H9 (cell line): ENCODE data around the gene MRI1. TPM values are rescaled to one million over a fixed set of nuclear protein-coding genes. Genes with fewer than 3 reads are reported as not detected.

Experiments
- DNase-seq: peaks from one replicate; pipeline ENCODE4 v3.0.0-alpha.2; 2017
- H2AFZ ChIP-seq: one replicate; pipeline ENCODE4 v1.6.1; 2013; ENCODE audit warnings: mild to moderate bottlenecking, low read length, control low read depth, moderate library complexity
- H2AK5ac ChIP-seq: 2 replicates; pipeline ENCODE4 v1.6.1; 2013; ENCODE audit warnings: low read length, control low read depth, mixed read lengths; ENCODE audit not compliant: insufficient read length
- H2BK120ac ChIP-seq: one replicate; pipeline ENCODE4 v1.6.1; 2013; ENCODE audit warnings: low read depth, mild to moderate bottlenecking, low read length, control low read depth, inconsistent platforms; ENCODE audit not compliant: poor library complexity, severe bottlenecking
- H2BK12ac ChIP-seq: 2 replicates; pipeline ENCODE4 v1.6.1; 2013; ENCODE audit warnings: low read length, control low read depth, mixed read lengths, low read depth; ENCODE audit not compliant: insufficient read length
- H2BK15ac ChIP-seq: 2 replicates; pipeline ENCODE4 v1.6.1; 2013; ENCODE audit warnings: low read depth, low read length, control low read depth
- H2BK20ac ChIP-seq: one replicate; pipeline ENCODE4 v1.6.1; 2013; ENCODE audit warnings: low read depth, mild to moderate bottlenecking, low read length, control low read depth, inconsistent platforms; ENCODE audit not compliant: poor library complexity, severe bottlenecking
- H2BK5ac ChIP-seq: 2 replicates; pipeline ENCODE4 v1.6.1; 2013; ENCODE audit warnings: low read length, control low read depth, mixed read lengths; ENCODE audit not compliant: insufficient read length
- H3K14ac ChIP-seq: 2 replicates; pipeline ENCODE4 v1.6.1; 2013; ENCODE audit warnings: low read length, control low read depth; ENCODE audit not compliant: insufficient read depth
- H3K18ac ChIP-seq: 2 replicates; pipeline ENCODE4 v1.6.1; 2013; ENCODE audit warnings: low read depth, mild to moderate bottlenecking, mixed read lengths, low read length, control low read depth; ENCODE audit not compliant: insufficient read length
- H3K23ac ChIP-seq: 2 replicates; pipeline ENCODE4 v1.6.1; 2013; ENCODE audit warnings: low read length, control low read depth, mixed read lengths, low read depth; ENCODE audit not compliant: insufficient read length
- H3K23me2 ChIP-seq: 2 replicates; pipeline ENCODE4 v1.6.1; 2013; ENCODE audit warnings: low read depth, mild to moderate bottlenecking, mixed read lengths, low read length, control low read depth; ENCODE audit not compliant: insufficient read length, poor library complexity, severe bottlenecking
- H3K27ac ChIP-seq: 2 replicates; pipeline ENCODE4 v1.5.1; 2013; ENCODE audit warnings: low read length, control low read depth, mixed read lengths, low read depth; ENCODE audit not compliant: insufficient read length
- H3K27me3 ChIP-seq: 2 replicates; pipeline ENCODE4 v1.6.1; 2013; ENCODE audit warnings: low read length, control low read depth, inconsistent platforms; ENCODE audit not compliant: insufficient read depth
- H3K4ac ChIP-seq: 2 replicates; pipeline ENCODE4 v1.6.1; 2013; ENCODE audit warnings: low read depth, mild to moderate bottlenecking, control low read depth, inconsistent platforms, low read length, moderate library complexity
- H3K4me1 ChIP-seq: 2 replicates; pipeline ENCODE4 v1.6.1; 2013; ENCODE audit warnings: low read length, control low read depth, inconsistent platforms; ENCODE audit not compliant: insufficient read depth
- H3K4me2 ChIP-seq: 2 replicates; pipeline ENCODE4 v1.6.1; 2013; ENCODE audit warnings: low read length, control low read depth, mixed read lengths; ENCODE audit not compliant: insufficient read length, insufficient read depth
- H3K56ac ChIP-seq: 2 replicates; pipeline ENCODE4 v1.6.1; 2013; ENCODE audit warnings: low read depth, mild to moderate bottlenecking, mixed read lengths, low read length, control low read depth; ENCODE audit not compliant: insufficient read length
- H3K79me1 ChIP-seq: 2 replicates; pipeline ENCODE4 v1.6.1; 2013; ENCODE audit warnings: low read depth, mild to moderate bottlenecking, moderate library complexity, low read length, control low read depth, inconsistent platforms; ENCODE audit not compliant: insufficient read depth, poor library complexity, severe bottlenecking
- H3K79me2 ChIP-seq: 2 replicates; pipeline ENCODE4 v1.6.1; 2013; ENCODE audit warnings: low read length, control low read depth, inconsistent platforms; ENCODE audit not compliant: insufficient read depth
- H3K9ac ChIP-seq: 2 replicates; pipeline ENCODE4 v1.6.1; 2013; ENCODE audit warnings: low read length, control low read depth, mixed read lengths; ENCODE audit not compliant: insufficient read length; ENCODE audit errors: extremely low read depth
- H3K9me3 ChIP-seq: one replicate; pipeline ENCODE4 v1.6.1; 2013; ENCODE audit warnings: low read depth, low read length, inconsistent platforms; ENCODE audit not compliant: control insufficient read depth
- H3T11ph ChIP-seq: one replicate; pipeline ENCODE4 v1.6.1; 2013; ENCODE audit warnings: mild to moderate bottlenecking, low read length, control low read depth, inconsistent platforms
- H4K20me1 ChIP-seq: one replicate; pipeline ENCODE4 v1.6.1; 2013; ENCODE audit not compliant: control insufficient read depth, insufficient read length, insufficient read depth
- H4K5ac ChIP-seq: 2 replicates; pipeline ENCODE4 v1.6.1; 2013; ENCODE audit warnings: low read depth, mild to moderate bottlenecking, mixed read lengths, low read length, control low read depth; ENCODE audit not compliant: insufficient read length
- H4K8ac ChIP-seq: replicated peaks from 2 replicates; pipeline ENCODE4 v1.6.1; 2013; ENCODE audit warnings: low read length, control low read depth, mixed read lengths, low read depth; ENCODE audit not compliant: insufficient read length
- H4K91ac ChIP-seq: 2 replicates; pipeline ENCODE4 v1.6.1; 2013; ENCODE audit warnings: low read depth, mild to moderate bottlenecking, moderate library complexity, mixed read lengths, low read length, control low read depth; ENCODE audit not compliant: insufficient read length
- H3K27ac Mint-ChIP-seq, 3 experiments: 2 replicates in 2 of 3; 3 replicates in 1 of 3; pipeline ENCODE4 v1.8.0; 2020 to 2021; ENCODE audit warnings: mixed read lengths in 3 of 3, mild to moderate bottlenecking in 1 of 3, moderate library complexity in 1 of 3
- H3K27me3 Mint-ChIP-seq: 2 replicates; pipeline ENCODE4 v1.8.0; 2021; ENCODE audit warnings: low read depth, mild to moderate bottlenecking, moderate library complexity, mixed read lengths
- H3K36me3 Mint-ChIP-seq, 3 experiments: 2 replicates in 2 of 3; 3 replicates in 1 of 3; pipeline ENCODE4 v1.8.0; 2020 to 2021; ENCODE audit warnings: low read depth in 3 of 3, mixed read lengths in 3 of 3; ENCODE audit not compliant: insufficient read depth in 1 of 3
- H3K4me1 Mint-ChIP-seq, 2 experiments: 2 replicates each; pipeline ENCODE4 v1.8.0; 2020; ENCODE audit warnings: mixed read lengths in 2 of 2
- H3K4me3 Mint-ChIP-seq, 2 experiments: 2 replicates in 1 of 2; 3 replicates in 1 of 2; pipeline ENCODE4 v1.8.0; 2020 to 2021; ENCODE audit warnings: mild to moderate bottlenecking in 2 of 2, mixed read lengths in 2 of 2, moderate library complexity in 1 of 2
- H3K9me3 Mint-ChIP-seq, 2 experiments: 2 replicates in 1 of 2; 3 replicates in 1 of 2; pipeline ENCODE4 v1.8.0; 2020; ENCODE audit warnings: mild to moderate bottlenecking in 2 of 2, mixed read lengths in 2 of 2, moderate library complexity in 1 of 2
- CTCF ChIP-seq: fragments of 200-600 bp; sonication (generic); conservative IDR thresholded peaks from 3 replicates; pipeline ENCODE4 v1.8.0; 2021; ENCODE audit warnings: antibody characterized with exemption, mild to moderate bottlenecking
- WGBS: extraction: QIAGEN DNeasy Blood & Tissue Kit; methylation state at CpG from one replicate; pipeline ENCODE4 v1.1.7; 2013; ENCODE audit warnings: missing lambda C conversion rate, low lambda C conversion rate, mixed read lengths; ENCODE audit not compliant: insufficient read length; ENCODE audit errors: extremely low coverage; 5-methylcytosine and 5-hydroxymethylcytosine counted together
- total RNA-seq: library from RNA; stranded (reverse); gene quantifications from 2 replicates; pipeline ENCODE4 v1.2.1, GENCODE V29; 2021

MRI1 gene
- total RNA-seq, 1 experiment from 2014 or later: 19.5 TPM

- peak overlapping the region; percentile 89 to 97 for H3K4me3 Mint-ChIP-seq
- no peaks in the 10 kb centered on the region for H3K4me1 ChIP-seq
- no peak overlapping the region for H3K23ac ChIP-seq
- H2BK120ac ChIP-seq: no peak overlapping the region
- no peaks in the 10 kb centered on the region for H3K79me2 ChIP-seq
- no peak overlapping the region for H2BK15ac ChIP-seq
- H3K27ac Mint-ChIP-seq: peak overlapping the region; percentile 19 to 94 (median 90); a peak in 6 of 7 replicates
- no peak overlapping the region for H2BK5ac ChIP-seq
- no peaks in the 10 kb centered on the region for H4K20me1 ChIP-seq
- no peaks in the 10 kb centered on the region for H3K9me3 ChIP-seq
- no peak overlapping the region for H4K8ac ChIP-seq
- no peaks in the 10 kb centered on the region for H3K79me1 ChIP-seq
- peaks cover 10 to 22% (median 19%) of the 10 kb centered on the region in 3 experiments; a peak in 6 of 7 replicates for H3K36me3 Mint-ChIP-seq
- H3K18ac ChIP-seq: peak overlapping the region; percentile 72
- no peak overlapping the region; the same call in 1 of the 2 replicates for H3K4ac ChIP-seq
- no peak overlapping the region for H2AFZ ChIP-seq
- no peak overlapping the region for H3K14ac ChIP-seq
- H2AK5ac ChIP-seq: no peak overlapping the region
- H3K9ac ChIP-seq: peak overlapping the region; percentile 67
- TF ChIP-seq CTCF: no peak
- H3K23me2 ChIP-seq: peaks cover 5% of the 10 kb centered on the region
- H3K27ac ChIP-seq: no peak overlapping the region
- no peaks in the 10 kb centered on the region for H3K27me3 ChIP-seq
- no peak overlapping the region for H2BK20ac ChIP-seq
- H4K91ac ChIP-seq: no peak overlapping the region
- no peak overlapping the region for H3T11ph ChIP-seq
- H3K27me3 Mint-ChIP-seq: no peaks in the 10 kb centered on the region; the same call in 1 of the 2 replicates
- H3K4me1 Mint-ChIP-seq: peaks cover 15 to 17% of the 10 kb centered on the region in 2 experiments
- no peak overlapping the region for H2BK12ac ChIP-seq
- peak; percentile 74 for DNase-seq
- no CpG with 5 or more reads among the region's 12 CpGs for WGBS
- no peaks in the 10 kb centered on the region for H3K9me3 Mint-ChIP-seq
- H3K4me2 ChIP-seq: peak overlapping the region; percentile 83
- no peak overlapping the region for H3K56ac ChIP-seq
- no peak overlapping the region for H4K5ac ChIP-seq
Measured at GRCh38 chr19:13796301-13797057, 32.2 kb downstream of the MRI1 start.
